B cell (primary cell): ENCODE data around the gene ADCY2. TPM values are rescaled to one million over a fixed set of nuclear protein-coding genes. Genes with fewer than 3 reads are reported as not detected.

ENCODE experiments used
- ATAC-seq: fragments of 200-7000 bp; cut with Tn5 transposase; one replicate; pipeline ENCODE4 v1.10.0; 2021; ENCODE audit warnings: low read depth, mild to moderate bottlenecking, moderate number of reproducible peaks, moderate library complexity
- CTCF ChIA-PET: fragments of 350-600 bp; sonication (Branson Sonifier 250); formaldehyde crosslinking; loops from one replicate; lab custom pipeline; 2021; ENCODE audit warnings: antibody characterized with exemption, inconsistent platforms; lab: Charles Lee
- POLR2A ChIA-PET: fragments of 350-600 bp; sonication (Branson Sonifier 250); formaldehyde crosslinking; loops from one replicate; lab custom pipeline; 2021; ENCODE audit warnings: antibody characterized with exemption; lab: Charles Lee
- DNase-seq: peaks from one replicate; pipeline ENCODE4 v3.0.0; 2013
- H2AFZ ChIP-seq: 2 replicates; pipeline ENCODE4 v1.6.1; 2012; ENCODE audit warnings: mild to moderate bottlenecking, low read depth, low read length; ENCODE audit not compliant: insufficient read depth, poor library complexity, severe bottlenecking
- H3K27ac ChIP-seq, 2 donors: 1 replicate in 1 of 2; 2 replicates in 1 of 2; pipeline ENCODE4 v1.5.1; 2012 to 2013; ENCODE audit warnings: low read length in 2 of 2, mild to moderate bottlenecking in 2 of 2, moderate library complexity in 1 of 2
- H3K27me3 ChIP-seq, 4 experiments: fragments of 200-600 bp in 1 of 4; sonication (generic) in 1 of 4; replicated peaks in 1 of 4; 1 replicate in 2 of 4; 2 replicates in 2 of 4; pipeline versions ENCODE4 v1.6.1 to v1.7.0; 2013 to 2016; ENCODE audit warnings: low read length in 3 of 4, mild to moderate bottlenecking in 2 of 4, mixed read lengths in 1 of 4, moderate library complexity in 1 of 4; ENCODE audit not compliant: insufficient read depth in 4 of 4, control insufficient read depth in 3 of 4; ENCODE audit errors: control extremely low read depth in 1 of 4
- H3K36me3 ChIP-seq, 2 experiments: replicated peaks in 1 of 2; 1 replicate in 1 of 2; 2 replicates in 1 of 2; pipeline versions ENCODE4 v1.6.1 to v1.7.1; 2013; ENCODE audit warnings: low read length in 1 of 2; ENCODE audit not compliant: insufficient read depth in 2 of 2, control insufficient read depth in 1 of 2; ENCODE audit errors: control extremely low read depth in 1 of 2, extremely low read depth in 1 of 2
- H3K4me1 ChIP-seq, 2 donors: fragments of 200-600 bp in 1 of 2; sonication (generic) in 1 of 2; 1 replicate in 1 of 2; 2 replicates in 1 of 2; pipeline versions ENCODE4 v1.5.1 to v1.6.1; 2013 to 2017; ENCODE audit warnings: low read length in 2 of 2; ENCODE audit not compliant: control insufficient read depth in 2 of 2, insufficient read depth in 2 of 2
- H3K4me2 ChIP-seq: replicated peaks from 2 replicates; pipeline ENCODE3; 2012; ENCODE audit warnings: mild to moderate bottlenecking, low read depth, low read length; ENCODE audit not compliant: poor library complexity, severe bottlenecking
- H3K4me3 ChIP-seq, 5 experiments: fragments of 200-600 bp in 1 of 5; sonication (generic) in 1 of 5; 1 replicate in 3 of 5; 2 replicates in 2 of 5; pipeline versions ENCODE4 v1.5.1 to v1.7.0; 2011 to 2016; ENCODE audit warnings: low read length in 4 of 5, mild to moderate bottlenecking in 4 of 5, low read depth in 2 of 5, control low read depth in 1 of 5, moderate library complexity in 1 of 5; ENCODE audit not compliant: insufficient read depth in 1 of 5; ENCODE audit errors: control extremely low read depth in 1 of 5, extremely low read depth in 1 of 5
- H3K79me2 ChIP-seq: fragments of 200-600 bp; sonication (generic); one replicate; pipeline ENCODE4 v1.6.0; 2016; ENCODE audit warnings: low read length; ENCODE audit not compliant: control insufficient read depth, insufficient read depth
- H3K9ac ChIP-seq: fragments of 200-600 bp; sonication (generic); 2 replicates; pipeline ENCODE4 v1.6.1; 2017; ENCODE audit warnings: mild to moderate bottlenecking, low read length, moderate library complexity
- H3K9me3 ChIP-seq, 3 donors: one replicate each; pipeline versions ENCODE4 v1.6.1 to v1.7.1; 2013; ENCODE audit warnings: low read length in 2 of 3; ENCODE audit not compliant: control insufficient read depth in 2 of 3, insufficient read depth in 1 of 3; ENCODE audit errors: control extremely low read depth in 1 of 3
- H4K20me1 ChIP-seq: 2 replicates; pipeline ENCODE4 v1.6.0; 2012; ENCODE audit warnings: mild to moderate bottlenecking, low read length; ENCODE audit not compliant: insufficient read depth, control insufficient read depth, poor library complexity, severe bottlenecking
- H3K27ac Mint-ChIP-seq: one replicate; pipeline ENCODE4 v1.8.0; 2021; ENCODE audit warnings: mixed read lengths
- H3K27me3 Mint-ChIP-seq: one replicate; pipeline ENCODE4 v1.8.0; 2021; ENCODE audit warnings: mixed read lengths
- H3K4me1 Mint-ChIP-seq: one replicate; pipeline ENCODE4 v1.8.0; 2021; ENCODE audit warnings: mixed read lengths
- H3K4me3 Mint-ChIP-seq: one replicate; pipeline ENCODE4 v1.8.0; 2021; ENCODE audit warnings: mixed read lengths
- H3K9me3 Mint-ChIP-seq: one replicate; pipeline ENCODE4 v1.8.0; 2022; ENCODE audit warnings: mixed read lengths; ENCODE audit not compliant: insufficient read depth
- CTCF ChIP-seq: fragments of 200-600 bp; IDR thresholded peaks from one replicate; pipeline ENCODE4 v1.8.0; 2022; ENCODE audit warnings: antibody characterized with exemption, mild to moderate bottlenecking
- EZH2 ChIP-seq: IDR thresholded peaks from 2 replicates; pipeline ENCODE4 v1.6.1; 2012; ENCODE audit warnings: borderline replicate concordance, low read depth, mild to moderate bottlenecking, moderate library complexity, low read length; ENCODE audit not compliant: insufficient read depth, poor library complexity, severe bottlenecking
- WGBS: methylation state at CpG from one replicate; pipeline ENCODE4 v1.1.5; 2013; ENCODE audit warnings: missing lambda C conversion rate; ENCODE audit not compliant: insufficient coverage; 5-methylcytosine and 5-hydroxymethylcytosine counted together
- intact Hi-C: fragments of 100-400 bp; cut with micrococcal nuclease; formaldehyde crosslinking; loops from one replicate; pipeline ENCODE4 v1.10.0; 2022
- polyA plus RNA-seq: library from polyadenylated mRNA; depleted of rRNA; stranded (reverse); fragments of >200 nt; gene quantifications from 2 replicates; pipeline ENCODE4 v1.2.3, GENCODE V29; 2012
- total RNA-seq, 2 donors: library from RNA; stranded (reverse); fragments of 120-200 nt in 1 of 2; gene quantifications; 1 replicate in 1 of 2; 2 replicates in 1 of 2; pipeline versions ENCODE4 v1.2.3 to v1.2.4, GENCODE V29; 2013 to 2022

The ADCY2 gene
- total and polyA plus RNA-seq, 2 donors (not counting 1 experiment from before 2014, with no cell fraction given), result not detected

- H3K27ac Mint-ChIP-seq, result no peak overlapping the region
- no peaks in the 10 kb centered on the region for H3K27me3 Mint-ChIP-seq
- POLR2A ChIA-PET, result no interaction called here
- no peaks in the 10 kb centered on the region for H3K9me3 ChIP-seq
- no peak overlapping the region for H3K4me3 ChIP-seq
- ATAC-seq (no peak), DNase-seq (no peak)
- no peak overlapping the region for H2AFZ ChIP-seq
- H3K9ac ChIP-seq, result no peak overlapping the region
- H4K20me1 ChIP-seq, result no peaks in the 10 kb centered on the region
- peaks cover 4% of the 10 kb centered on the region for H3K9me3 Mint-ChIP-seq
- 80% methylated on average over 1 of the region's 3 CpGs for WGBS
- CTCF ChIA-PET, result no interaction called here
- H3K4me1 ChIP-seq, result no peaks in the 10 kb centered on the region
- no peak overlapping the region for H3K4me2 ChIP-seq
- H3K79me2 ChIP-seq, result no peaks in the 10 kb centered on the region
- H3K4me1 Mint-ChIP-seq, result no peaks in the 10 kb centered on the region
- no peak overlapping the region for H3K4me3 Mint-ChIP-seq
- no peaks in the 10 kb centered on the region for H3K36me3 ChIP-seq
- no peak overlapping the region for H3K27ac ChIP-seq
- intact Hi-C loops, result no loop called here
- H3K27me3 ChIP-seq, result no peaks in the 10 kb centered on the region
- TF ChIP-seq EZH2, result no peak
- TF ChIP-seq CTCF, result no peak
These were observed 248.8 kb downstream of the ADCY2 start for GRCh38 chr5:7644723-7645122.

GRCh38 chr5:7650755-7651154, 254.8 kb downstream of the ADCY2 start:
- no peaks in the 10 kb centered on the region for H3K4me1 Mint-ChIP-seq
- DNase-seq (no peak), ATAC-seq (no peak)
- H3K27me3 Mint-ChIP-seq, result no peaks in the 10 kb centered on the region
- H3K79me2 ChIP-seq, result no peaks in the 10 kb centered on the region
- no peak overlapping the region for H2AFZ ChIP-seq
- H3K9ac ChIP-seq, result no peak overlapping the region
- POLR2A ChIA-PET, result no interaction called here
- no peak overlapping the region for H3K27ac ChIP-seq
- H3K4me1 ChIP-seq, result no peaks in the 10 kb centered on the region
- peaks cover 3% of the 10 kb centered on the region for H3K9me3 Mint-ChIP-seq
- CTCF ChIA-PET, result no interaction called here
- no peak overlapping the region for H3K4me3 ChIP-seq
- intact Hi-C loops, result no loop called here
- H3K27ac Mint-ChIP-seq, result no peak overlapping the region
- WGBS, result 98% methylated on average over 5 of the region's 6 CpGs
- no peaks in the 10 kb centered on the region for H3K27me3 ChIP-seq
- no peak overlapping the region for H3K4me3 Mint-ChIP-seq
- H3K36me3 ChIP-seq, result no peaks in the 10 kb centered on the region
- no peak overlapping the region for H3K4me2 ChIP-seq
- TF ChIP-seq EZH2 (no peak), CTCF (no peak)
- peaks cover 0 to 5% (median 0%) of the 10 kb centered on the region in 3 donors for H3K9me3 ChIP-seq
- no peaks in the 10 kb centered on the region for H4K20me1 ChIP-seq
